ENCODE measurements around the gene WDR93. TPM values are rescaled to one million over a fixed set of nuclear protein-coding genes. Genes with fewer than 3 reads are reported as not detected.

WDR93 gene
- total RNA-seq, 1 experiment from 2014 or later: not detected

DNA sequence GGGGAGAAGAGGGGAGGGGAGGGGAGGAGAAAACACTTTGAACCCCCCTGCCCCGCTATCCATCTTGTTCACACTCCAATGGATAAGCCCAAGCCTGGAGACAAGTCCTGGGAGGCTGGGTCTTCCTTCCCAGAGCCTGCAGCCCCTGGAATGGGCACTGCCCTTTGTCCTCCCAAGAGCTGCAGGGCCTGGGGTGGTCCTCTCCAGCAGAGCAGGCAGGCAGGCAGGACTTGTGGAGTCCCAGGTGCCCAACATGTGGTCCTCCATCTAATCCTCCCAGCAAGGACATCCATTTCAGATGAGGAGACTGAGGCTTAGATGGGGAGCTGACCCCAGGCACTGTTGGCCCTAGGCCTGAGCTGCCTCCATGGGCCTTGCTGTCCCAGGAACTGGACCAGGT, 75.1 kb downstream of the WDR93 start (continued):
- TF ChIP-seq ZNF423 (CRISPR knock-in tag; IDR thresholded peaks at IDR 0.05): no peak

DNA sequence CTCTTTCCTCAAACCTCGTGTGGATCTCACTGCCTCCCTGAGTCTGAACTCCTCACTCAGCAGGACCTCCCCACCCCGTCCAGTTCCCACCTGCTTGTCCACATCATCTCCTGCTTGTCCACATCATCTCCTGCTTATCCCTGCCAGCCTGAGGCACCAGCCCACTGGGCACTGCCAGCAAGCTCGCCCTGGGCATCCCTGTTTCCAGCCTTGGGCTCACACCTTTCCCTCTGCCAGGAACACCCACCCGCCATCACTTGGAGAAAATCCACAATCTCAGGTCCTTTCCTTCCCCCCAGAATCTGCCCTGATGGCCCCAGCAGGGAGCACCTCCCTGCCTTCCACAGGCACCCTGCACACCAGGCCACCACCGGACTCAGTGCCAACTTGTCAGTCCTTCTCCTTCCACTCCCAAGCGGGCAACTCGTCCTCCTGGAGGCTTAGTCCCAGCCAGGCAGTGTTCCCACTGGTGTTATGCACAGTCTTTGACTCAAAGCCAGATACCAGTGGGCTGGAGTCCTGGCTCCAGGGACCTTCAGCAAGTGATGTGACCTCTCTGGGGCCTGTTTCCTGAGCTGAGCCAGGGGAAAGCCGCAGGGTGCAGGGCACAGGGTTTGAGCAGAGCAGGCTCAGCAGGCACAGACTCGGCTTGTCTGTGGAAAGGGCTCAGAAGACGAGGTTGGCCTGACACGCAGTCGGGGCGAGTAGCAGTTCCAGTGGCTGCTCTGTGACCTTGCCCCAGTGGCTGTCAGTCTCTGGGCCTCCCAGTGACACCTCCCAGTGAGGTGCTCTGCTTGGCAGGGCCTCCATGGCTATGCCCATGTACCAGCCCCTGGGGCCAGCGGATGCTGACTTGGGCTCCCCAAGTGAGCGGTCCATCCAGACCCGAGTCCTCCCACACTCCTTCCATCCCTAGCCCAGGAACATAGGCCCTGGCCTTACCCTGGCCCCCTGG, 76.0 kb downstream of the WDR93 start:
- Mint-ChIP-seq H3K27me3 (ENCODE audit: low read depth) (no peaks in the 10 kb centered on the region), H3K27ac (no peak overlapping the region), H3K4me3 (no peak overlapping the region), H3K9me3 (no peaks in the 10 kb centered on the region), H3K36me3 (no peaks in the 10 kb centered on the region), H3K4me1 (no peaks in the 10 kb centered on the region)
- POLR2A ChIA-PET: interaction anchor here (0.7 kb wide), 1 partner anchor 10 kb away, joined by 3 read pairs; no protein-coding TSS in a partner anchor
- CTCF ChIA-PET: interaction anchor here (1.9 kb wide), 1 partner anchor 108 kb away, joined by 7 read pairs; no protein-coding TSS in a partner anchor
- ATAC-seq: no peak
- DNase-seq (ENCODE audit: low spot score): no peak
- TF ChIP-seq GTF2I (CRISPR knock-in tag; conservative IDR thresholded peaks at IDR 0.05) (no peak), ZNF121 (CRISPR knock-in tag; IDR thresholded peaks at IDR 0.05) (no peak), JAZF1 (CRISPR knock-in tag; IDR thresholded peaks at IDR 0.05) (no peak), FOXP1 (CRISPR knock-in tag; IDR thresholded peaks at IDR 0.05; ENCODE audit: borderline replicate concordance) (no peak)
- TF ChIP-seq, protein P1, sequence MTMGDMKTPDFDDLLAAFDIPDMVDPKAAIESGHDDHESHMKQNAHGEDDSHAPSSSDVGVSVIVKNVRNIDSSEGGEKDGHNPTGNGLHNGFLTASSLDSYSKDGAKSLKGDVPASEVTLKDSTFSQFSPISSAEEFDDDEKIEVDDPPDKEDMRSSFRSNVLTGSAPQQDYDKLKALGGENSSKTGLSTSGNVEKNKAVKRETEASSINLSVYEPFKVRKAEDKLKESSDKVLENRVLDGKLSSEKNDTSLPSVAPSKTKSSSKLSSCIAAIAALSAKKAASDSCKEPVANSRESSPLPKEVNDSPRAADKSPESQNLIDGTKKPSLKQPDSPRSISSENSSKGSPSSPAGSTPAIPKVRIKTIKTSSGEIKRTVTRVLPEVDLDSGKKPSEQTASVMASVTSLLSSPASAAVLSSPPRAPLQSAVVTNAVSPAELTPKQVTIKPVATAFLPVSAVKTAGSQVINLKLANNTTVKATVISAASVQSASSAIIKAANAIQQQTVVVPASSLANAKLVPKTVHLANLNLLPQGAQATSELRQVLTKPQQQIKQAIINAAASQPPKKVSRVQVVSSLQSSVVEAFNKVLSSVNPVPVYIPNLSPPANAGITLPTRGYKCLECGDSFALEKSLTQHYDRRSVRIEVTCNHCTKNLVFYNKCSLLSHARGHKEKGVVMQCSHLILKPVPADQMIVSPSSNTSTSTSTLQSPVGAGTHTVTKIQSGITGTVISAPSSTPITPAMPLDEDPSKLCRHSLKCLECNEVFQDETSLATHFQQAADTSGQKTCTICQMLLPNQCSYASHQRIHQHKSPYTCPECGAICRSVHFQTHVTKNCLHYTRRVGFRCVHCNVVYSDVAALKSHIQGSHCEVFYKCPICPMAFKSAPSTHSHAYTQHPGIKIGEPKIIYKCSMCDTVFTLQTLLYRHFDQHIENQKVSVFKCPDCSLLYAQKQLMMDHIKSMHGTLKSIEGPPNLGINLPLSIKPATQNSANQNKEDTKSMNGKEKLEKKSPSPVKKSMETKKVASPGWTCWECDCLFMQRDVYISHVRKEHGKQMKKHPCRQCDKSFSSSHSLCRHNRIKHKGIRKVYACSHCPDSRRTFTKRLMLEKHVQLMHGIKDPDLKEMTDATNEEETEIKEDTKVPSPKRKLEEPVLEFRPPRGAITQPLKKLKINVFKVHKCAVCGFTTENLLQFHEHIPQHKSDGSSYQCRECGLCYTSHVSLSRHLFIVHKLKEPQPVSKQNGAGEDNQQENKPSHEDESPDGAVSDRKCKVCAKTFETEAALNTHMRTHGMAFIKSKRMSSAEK (CRISPR knock-in tag; IDR thresholded peaks at IDR 0.05; ENCODE audit: borderline replicate concordance): no peak
- TF ChIP-seq, protein P2, sequence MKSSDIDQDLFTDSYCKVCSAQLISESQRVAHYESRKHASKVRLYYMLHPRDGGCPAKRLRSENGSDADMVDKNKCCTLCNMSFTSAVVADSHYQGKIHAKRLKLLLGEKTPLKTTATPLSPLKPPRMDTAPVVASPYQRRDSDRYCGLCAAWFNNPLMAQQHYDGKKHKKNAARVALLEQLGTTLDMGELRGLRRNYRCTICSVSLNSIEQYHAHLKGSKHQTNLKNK (CRISPR knock-in tag; IDR thresholded peaks at IDR 0.05): no peak

DNA sequence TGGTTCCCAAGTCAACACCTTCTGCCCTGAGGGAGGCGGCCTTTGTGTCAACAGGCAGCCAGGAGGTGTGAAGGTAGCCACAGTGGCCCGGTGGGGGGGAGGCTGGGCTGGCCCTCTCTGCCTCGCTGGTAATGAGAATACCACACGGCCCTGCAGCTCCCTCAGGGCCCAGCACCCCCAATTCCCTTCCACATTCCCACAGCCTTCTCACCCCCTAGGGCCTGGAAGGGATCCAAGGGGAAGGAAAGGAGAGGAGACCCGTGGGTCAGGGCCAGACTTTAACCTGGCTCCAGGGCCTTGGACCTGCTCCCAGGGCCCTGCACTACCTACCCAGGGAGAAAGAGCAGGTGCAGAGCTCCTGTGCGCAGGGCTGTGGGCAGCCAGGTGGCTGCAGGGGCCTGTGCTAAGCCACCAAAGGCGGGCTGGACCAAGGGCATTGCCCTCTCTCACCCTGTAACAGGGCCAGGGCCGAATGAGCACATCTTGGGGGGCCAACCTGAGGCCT, 76.9 kb downstream of the WDR93 start:
- Mint-ChIP-seq H3K4me3 (no peak overlapping the region), H3K27ac (no peak overlapping the region), H3K36me3 (no peaks in the 10 kb centered on the region), H3K4me1 (no peaks in the 10 kb centered on the region), H3K27me3 (ENCODE audit: low read depth) (no peaks in the 10 kb centered on the region), H3K9me3 (no peaks in the 10 kb centered on the region)
- ChIA-PET POLR2A (interaction anchor here (0.7 kb wide), 1 partner anchor 9 kb away, joined by 3 read pairs; no protein-coding TSS in a partner anchor), CTCF (interaction anchor here (1.9 kb wide), 1 partner anchor 107 kb away, joined by 7 read pairs; no protein-coding TSS in a partner anchor)
- no peak for DNase-seq (ENCODE audit: low spot score)
- ATAC-seq: no peak; the same call in 1 of the 2 replicates
- TF ChIP-seq ZNF121 (CRISPR knock-in tag; IDR thresholded peaks at IDR 0.05): no peak
- no peak for TF ChIP-seq EMX1 (CRISPR knock-in tag; IDR thresholded peaks at IDR 0.05)
- TF ChIP-seq ESRRA (CRISPR knock-in tag; IDR thresholded peaks at IDR 0.05; ENCODE audit: borderline replicate concordance): no peak
- TF ChIP-seq, protein P3, sequence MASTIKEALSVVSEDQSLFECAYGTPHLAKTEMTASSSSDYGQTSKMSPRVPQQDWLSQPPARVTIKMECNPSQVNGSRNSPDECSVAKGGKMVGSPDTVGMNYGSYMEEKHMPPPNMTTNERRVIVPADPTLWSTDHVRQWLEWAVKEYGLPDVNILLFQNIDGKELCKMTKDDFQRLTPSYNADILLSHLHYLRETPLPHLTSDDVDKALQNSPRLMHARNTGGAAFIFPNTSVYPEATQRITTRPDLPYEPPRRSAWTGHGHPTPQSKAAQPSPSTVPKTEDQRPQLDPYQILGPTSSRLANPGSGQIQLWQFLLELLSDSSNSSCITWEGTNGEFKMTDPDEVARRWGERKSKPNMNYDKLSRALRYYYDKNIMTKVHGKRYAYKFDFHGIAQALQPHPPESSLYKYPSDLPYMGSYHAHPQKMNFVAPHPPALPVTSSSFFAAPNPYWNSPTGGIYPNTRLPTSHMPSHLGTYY (CRISPR knock-in tag; IDR thresholded peaks at IDR 0.05): no peak
- TF ChIP-seq NFE2L1 (CRISPR knock-in tag; IDR thresholded peaks at IDR 0.05): no peak

DNA sequence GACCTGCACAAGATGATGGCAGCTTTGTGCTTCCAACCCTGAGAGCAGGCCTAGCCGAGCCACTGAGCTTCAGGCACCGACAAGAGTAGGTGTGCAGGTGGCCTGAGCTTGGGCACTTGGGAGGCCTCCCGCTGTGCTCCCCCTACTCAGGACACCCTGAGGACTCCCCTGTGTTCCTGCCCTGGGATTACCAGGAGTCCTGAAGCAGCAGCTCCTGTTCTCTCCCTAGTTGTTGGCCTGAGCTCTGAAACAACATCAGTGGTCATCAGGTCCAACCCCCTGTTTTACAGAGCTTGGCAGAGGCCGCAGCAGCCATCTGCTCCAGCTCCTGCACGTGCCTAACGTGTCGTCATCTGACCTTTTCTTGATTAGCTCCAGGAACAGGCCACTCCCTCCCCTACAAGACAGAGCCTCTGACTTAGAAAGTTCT, 77.5 kb downstream of the WDR93 start:
- Mint-ChIP-seq H3K36me3 (no peaks in the 10 kb centered on the region), H3K4me1 (no peaks in the 10 kb centered on the region), H3K27ac (no peak overlapping the region), H3K9me3 (no peaks in the 10 kb centered on the region), H3K27me3 (ENCODE audit: low read depth) (no peaks in the 10 kb centered on the region), H3K4me3 (no peak overlapping the region)
- DNase-seq (ENCODE audit: low spot score) (no peak), ATAC-seq (no peak)
- ChIA-PET CTCF (interaction anchor here (1.0 to 1.2 kb wide), 2 partner anchors 7 to 120 kb away, joined by 3 read pairs; no protein-coding TSS in a partner anchor), POLR2A (no interaction called here)
- TF ChIP-seq SMAD3 (CRISPR knock-in tag; IDR thresholded peaks at IDR 0.05; ENCODE audit: borderline replicate concordance): no peak
- no peak for TF ChIP-seq GRHL2 (CRISPR knock-in tag; IDR thresholded peaks at IDR 0.05; ENCODE audit: insufficient replicate concordance, severe bottlenecking)
- TF ChIP-seq, protein P4, sequence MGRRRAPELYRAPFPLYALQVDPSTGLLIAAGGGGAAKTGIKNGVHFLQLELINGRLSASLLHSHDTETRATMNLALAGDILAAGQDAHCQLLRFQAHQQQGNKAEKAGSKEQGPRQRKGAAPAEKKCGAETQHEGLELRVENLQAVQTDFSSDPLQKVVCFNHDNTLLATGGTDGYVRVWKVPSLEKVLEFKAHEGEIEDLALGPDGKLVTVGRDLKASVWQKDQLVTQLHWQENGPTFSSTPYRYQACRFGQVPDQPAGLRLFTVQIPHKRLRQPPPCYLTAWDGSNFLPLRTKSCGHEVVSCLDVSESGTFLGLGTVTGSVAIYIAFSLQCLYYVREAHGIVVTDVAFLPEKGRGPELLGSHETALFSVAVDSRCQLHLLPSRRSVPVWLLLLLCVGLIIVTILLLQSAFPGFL (CRISPR knock-in tag; IDR thresholded peaks at IDR 0.05; ENCODE audit: borderline replicate concordance): no peak
- TF ChIP-seq, protein P5, sequence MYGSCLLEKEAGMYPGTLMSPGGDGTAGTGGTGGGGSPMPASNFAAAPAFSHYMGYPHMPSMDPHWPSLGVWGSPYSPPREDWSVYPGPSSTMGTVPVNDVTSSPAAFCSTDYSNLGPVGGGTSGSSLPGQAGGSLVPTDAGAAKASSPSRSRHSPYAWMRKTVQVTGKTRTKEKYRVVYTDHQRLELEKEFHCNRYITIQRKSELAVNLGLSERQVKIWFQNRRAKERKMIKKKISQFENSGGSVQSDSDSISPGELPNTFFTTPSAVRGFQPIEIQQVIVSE (CRISPR knock-in tag; IDR thresholded peaks at IDR 0.05; ENCODE audit: borderline replicate concordance): no peak
- no peak for TF ChIP-seq ZBTB21 (CRISPR knock-in tag; IDR thresholded peaks at IDR 0.05; ENCODE audit: borderline replicate concordance)
- TF ChIP-seq IRF2 (CRISPR knock-in tag; IDR thresholded peaks at IDR 0.05; ENCODE audit: borderline replicate concordance, low read depth): no peak

Measured in WTC11 (cell line).